ENCODE results near the gene LIX1L. TPM values are rescaled to one million over a fixed set of nuclear protein-coding genes. Genes with fewer than 3 reads are reported as not detected.

LIX1L gene
- total and polyA plus RNA-seq, 2 of the 13 experiments (the other 11 are each of a cell fraction or from before 2014, with no cell fraction given): 8.1 to 24.9 TPM

GRCh38 chr1:145964328-145965118 is 6.7 kb upstream of the LIX1L start, which contains the start of the genes ANKRD34A and POLR3GL (continued):
- no peak for TF ChIP-seq ZNF17 (CRISPR knock-in tag; IDR thresholded peaks at IDR 0.05)
- peak; percentile 95 for TF ChIP-seq ETV5 (CRISPR knock-in tag; IDR thresholded peaks at IDR 0.05; ENCODE audit: borderline replicate concordance)
- no peak for TF ChIP-seq ZNF780A (CRISPR knock-in tag; IDR thresholded peaks at IDR 0.05)
- peak; percentile 49; the same call in 1 of the 2 replicates for TF ChIP-seq CBX5 (CRISPR knock-in tag; IDR thresholded peaks at IDR 0.05; ENCODE audit: borderline replicate concordance)
- no peak for TF ChIP-seq ZFP41 (CRISPR knock-in tag; IDR thresholded peaks at IDR 0.05; ENCODE audit: borderline replicate concordance)
- TF ChIP-seq ZMAT3 (CRISPR knock-in tag; conservative IDR thresholded peaks at IDR 0.05): no peak
- no peak for TF ChIP-seq FOXP1 (IDR thresholded peaks at IDR 0.05)
- no peak for TF ChIP-seq FOXP1 (CRISPR knock-in tag; IDR thresholded peaks at IDR 0.05)
- TF ChIP-seq FOXJ3 (CRISPR knock-in tag; IDR thresholded peaks at IDR 0.05; ENCODE audit: borderline replicate concordance): no peak
- TF ChIP-seq, protein P1, sequence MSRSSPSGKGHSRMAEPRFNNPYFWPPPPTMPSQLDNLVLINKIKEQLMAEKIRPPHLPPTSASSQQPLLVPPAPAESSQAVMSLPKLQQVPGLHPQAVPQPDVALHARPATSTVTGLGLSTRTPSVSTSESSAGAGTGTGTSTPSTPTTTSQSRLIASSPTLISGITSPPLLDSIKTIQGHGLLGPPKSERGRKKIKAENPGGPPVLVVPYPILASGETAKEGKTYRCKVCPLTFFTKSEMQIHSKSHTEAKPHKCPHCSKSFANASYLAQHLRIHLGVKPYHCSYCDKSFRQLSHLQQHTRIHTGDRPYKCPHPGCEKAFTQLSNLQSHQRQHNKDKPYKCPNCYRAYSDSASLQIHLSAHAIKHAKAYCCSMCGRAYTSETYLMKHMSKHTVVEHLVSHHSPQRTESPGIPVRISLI (CRISPR knock-in tag; IDR thresholded peaks at IDR 0.05; ENCODE audit: borderline replicate concordance): no peak
- TF ChIP-seq MED1 (CRISPR knock-in tag; IDR thresholded peaks at IDR 0.05): peak; percentile 74
- TF ChIP-seq ZSCAN21 (CRISPR knock-in tag; IDR thresholded peaks at IDR 0.05; ENCODE audit: borderline replicate concordance): no peak; the same call in 1 of the 2 replicates
- no peak for TF ChIP-seq ZNF101 (CRISPR knock-in tag; IDR thresholded peaks at IDR 0.05; ENCODE audit: borderline replicate concordance, low read depth)
- TF ChIP-seq, protein P2, sequence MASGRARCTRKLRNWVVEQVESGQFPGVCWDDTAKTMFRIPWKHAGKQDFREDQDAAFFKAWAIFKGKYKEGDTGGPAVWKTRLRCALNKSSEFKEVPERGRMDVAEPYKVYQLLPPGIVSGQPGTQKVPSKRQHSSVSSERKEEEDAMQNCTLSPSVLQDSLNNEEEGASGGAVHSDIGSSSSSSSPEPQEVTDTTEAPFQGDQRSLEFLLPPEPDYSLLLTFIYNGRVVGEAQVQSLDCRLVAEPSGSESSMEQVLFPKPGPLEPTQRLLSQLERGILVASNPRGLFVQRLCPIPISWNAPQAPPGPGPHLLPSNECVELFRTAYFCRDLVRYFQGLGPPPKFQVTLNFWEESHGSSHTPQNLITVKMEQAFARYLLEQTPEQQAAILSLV (CRISPR knock-in tag; IDR thresholded peaks at IDR 0.05; ENCODE audit: borderline replicate concordance): peak; percentile 77; the same call in 1 of the 2 replicates
- TF ChIP-seq TEF (CRISPR knock-in tag; IDR thresholded peaks at IDR 0.05): no peak
- TF ChIP-seq, protein P3, sequence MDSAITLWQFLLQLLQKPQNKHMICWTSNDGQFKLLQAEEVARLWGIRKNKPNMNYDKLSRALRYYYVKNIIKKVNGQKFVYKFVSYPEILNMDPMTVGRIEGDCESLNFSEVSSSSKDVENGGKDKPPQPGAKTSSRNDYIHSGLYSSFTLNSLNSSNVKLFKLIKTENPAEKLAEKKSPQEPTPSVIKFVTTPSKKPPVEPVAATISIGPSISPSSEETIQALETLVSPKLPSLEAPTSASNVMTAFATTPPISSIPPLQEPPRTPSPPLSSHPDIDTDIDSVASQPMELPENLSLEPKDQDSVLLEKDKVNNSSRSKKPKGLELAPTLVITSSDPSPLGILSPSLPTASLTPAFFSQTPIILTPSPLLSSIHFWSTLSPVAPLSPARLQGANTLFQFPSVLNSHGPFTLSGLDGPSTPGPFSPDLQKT (CRISPR knock-in tag; IDR thresholded peaks at IDR 0.05; ENCODE audit: borderline replicate concordance): no peak
- TF ChIP-seq NAIF1 (CRISPR knock-in tag; IDR thresholded peaks at IDR 0.05; ENCODE audit: borderline replicate concordance): no peak
- TF ChIP-seq, protein P4, sequence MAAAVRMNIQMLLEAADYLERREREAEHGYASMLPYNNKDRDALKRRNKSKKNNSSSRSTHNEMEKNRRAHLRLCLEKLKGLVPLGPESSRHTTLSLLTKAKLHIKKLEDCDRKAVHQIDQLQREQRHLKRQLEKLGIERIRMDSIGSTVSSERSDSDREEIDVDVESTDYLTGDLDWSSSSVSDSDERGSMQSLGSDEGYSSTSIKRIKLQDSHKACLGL (CRISPR knock-in tag; IDR thresholded peaks at IDR 0.05): no peak
- TF ChIP-seq SRSF9 (IDR thresholded peaks at IDR 0.05; ENCODE audit: borderline replicate concordance, insufficient read depth, low read depth, low read length, poor library complexity, severe bottlenecking): no peak
- peak; percentile 61; the same call in 1 of the 2 replicates for TF ChIP-seq ZNF350 (CRISPR knock-in tag; IDR thresholded peaks at IDR 0.05; ENCODE audit: borderline replicate concordance, low read depth)
- TF ChIP-seq ZC3H13 (CRISPR knock-in tag; IDR thresholded peaks at IDR 0.05): no peak
- TF ChIP-seq ZNF121 (CRISPR knock-in tag; IDR thresholded peaks at IDR 0.05): no peak
- no peak for TF ChIP-seq HES4 (CRISPR knock-in tag; IDR thresholded peaks at IDR 0.05; ENCODE audit: borderline replicate concordance)

All from HepG2 (cell line).